Prostate gland (tissue), 2 donors: ENCODE measurements around the gene SLC24A3.

ENCODE experiments used
- POLR2AphosphoS5 ChIP-seq: sonication (generic); formaldehyde crosslinking; IDR thresholded peaks from one replicate; pipeline ENCODE4 v1.6.1; 2017; ENCODE audit warnings: antibody characterized with exemption
- TF ChIP-seq, protein P1 (sequence below), 4 experiments: fragments of 200-600 bp in 2 of 4; fragments of 450-650 bp in 2 of 4; sonication (generic) in 2 of 4; IDR thresholded peaks; 1 replicate in 3 of 4; 2 replicates in 1 of 4; pipeline ENCODE4 v1.5.1; 2016 to 2019; ENCODE audit warnings: antibody characterized with exemption in 4 of 4, mild to moderate bottlenecking in 2 of 4, moderate library complexity in 2 of 4

- TF ChIP-seq POLR2AphosphoS5 = no peak
- TF ChIP-seq, protein P1, sequence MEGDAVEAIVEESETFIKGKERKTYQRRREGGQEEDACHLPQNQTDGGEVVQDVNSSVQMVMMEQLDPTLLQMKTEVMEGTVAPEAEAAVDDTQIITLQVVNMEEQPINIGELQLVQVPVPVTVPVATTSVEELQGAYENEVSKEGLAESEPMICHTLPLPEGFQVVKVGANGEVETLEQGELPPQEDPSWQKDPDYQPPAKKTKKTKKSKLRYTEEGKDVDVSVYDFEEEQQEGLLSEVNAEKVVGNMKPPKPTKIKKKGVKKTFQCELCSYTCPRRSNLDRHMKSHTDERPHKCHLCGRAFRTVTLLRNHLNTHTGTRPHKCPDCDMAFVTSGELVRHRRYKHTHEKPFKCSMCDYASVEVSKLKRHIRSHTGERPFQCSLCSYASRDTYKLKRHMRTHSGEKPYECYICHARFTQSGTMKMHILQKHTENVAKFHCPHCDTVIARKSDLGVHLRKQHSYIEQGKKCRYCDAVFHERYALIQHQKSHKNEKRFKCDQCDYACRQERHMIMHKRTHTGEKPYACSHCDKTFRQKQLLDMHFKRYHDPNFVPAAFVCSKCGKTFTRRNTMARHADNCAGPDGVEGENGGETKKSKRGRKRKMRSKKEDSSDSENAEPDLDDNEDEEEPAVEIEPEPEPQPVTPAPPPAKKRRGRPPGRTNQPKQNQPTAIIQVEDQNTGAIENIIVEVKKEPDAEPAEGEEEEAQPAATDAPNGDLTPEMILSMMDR (IDR thresholded peaks at IDR 0.05) = no peak
Observed at GRCh38 chr20:19462491-19462890, 250.0 kb downstream of the SLC24A3 start.
